HepG2 (cell line): Measurements from ENCODE around the gene RETREG2. TPM values are rescaled to one million over a fixed set of nuclear protein-coding genes. Genes with fewer than 3 reads are reported as not detected.

Experiments
- EP300 ChIP-seq, 3 experiments: sonication (generic) in 1 of 3; formaldehyde crosslinking in 1 of 3; IDR thresholded peaks; 2 replicates each; pipeline versions ENCODE4 v1.5.1 to v1.6.1; 2011 to 2020; ENCODE audit warnings: low read depth in 2 of 3, low read length in 2 of 3, borderline replicate concordance in 1 of 3, improper control_type of control experiment in 1 of 3, mild to moderate bottlenecking in 1 of 3, missing genetic modification reagents in 1 of 3, moderate library complexity in 1 of 3
- ETV5 ChIP-seq: IDR thresholded peaks from 2 replicates; pipeline ENCODE4 v1.6.1; 2018; ENCODE audit warnings: missing biosample characterization, missing genetic modification reagents, inconsistent platforms, borderline replicate concordance
- HMG20A ChIP-seq: IDR thresholded peaks from 2 replicates; pipeline ENCODE4 v1.6.1; 2016; ENCODE audit warnings: borderline replicate concordance
- JARID2 ChIP-seq: sonication (generic); formaldehyde crosslinking; IDR thresholded peaks from 2 replicates; pipeline ENCODE4 v1.8.1; 2023; ENCODE audit warnings: missing genetic modification reagents, inconsistent platforms; ENCODE audit not compliant: insufficient replicate concordance
- MLX ChIP-seq: IDR thresholded peaks from 2 replicates; pipeline ENCODE4 v1.6.1; 2016
- NFATC3 ChIP-seq: sonication (generic); formaldehyde crosslinking; IDR thresholded peaks from 2 replicates; pipeline ENCODE4 v1.5.1; 2020; ENCODE audit warnings: mild to moderate bottlenecking, missing genetic modification reagents
- NFE2L2 ChIP-seq: fragments of 150-350 bp; IDR thresholded peaks from 2 replicates; pipeline ENCODE4 v1.6.1; 2014; ENCODE audit warnings: low read length
- PREB ChIP-seq: sonication (generic); formaldehyde crosslinking; IDR thresholded peaks from 2 replicates; pipeline ENCODE4 v1.4.0; 2020; ENCODE audit warnings: missing genetic modification reagents
- RXRA ChIP-seq: sonication (generic); formaldehyde crosslinking; IDR thresholded peaks from 2 replicates; pipeline ENCODE4 v1.5.1; 2020; ENCODE audit warnings: missing genetic modification reagents
- SOX5 ChIP-seq: IDR thresholded peaks from 2 replicates; pipeline ENCODE4 v1.6.1; 2016; ENCODE audit warnings: borderline replicate concordance
- SOX6 ChIP-seq, 2 experiments: fragments of 450-650 bp in 1 of 2; sonication (generic) in 1 of 2; formaldehyde crosslinking in 1 of 2; IDR thresholded peaks; 2 replicates each; pipeline versions ENCODE4 v1.4.0 to v1.6.1; 2017 to 2020; ENCODE audit warnings: antibody characterized with exemption in 1 of 2, mild to moderate bottlenecking in 1 of 2, missing genetic modification reagents in 1 of 2
- STAG1 ChIP-seq: sonication (generic); formaldehyde crosslinking; IDR thresholded peaks from 2 replicates; pipeline ENCODE4 v1.4.0; 2020; ENCODE audit warnings: missing genetic modification reagents
- TFAP4 ChIP-seq: sonication (generic); IDR thresholded peaks from 2 replicates; pipeline ENCODE4 v1.6.1; 2016; ENCODE audit warnings: low read depth, borderline replicate concordance
- XBP1 ChIP-seq: sonication (generic); formaldehyde crosslinking; IDR thresholded peaks from 2 replicates; pipeline ENCODE4 v1.5.0; 2020; ENCODE audit warnings: missing genetic modification reagents
- ZNF296 ChIP-seq: sonication (generic); formaldehyde crosslinking; conservative IDR thresholded peaks from 2 replicates; pipeline ENCODE4 v1.5.0; 2020; ENCODE audit warnings: mild to moderate bottlenecking, missing genetic modification reagents
- ZNF704 ChIP-seq: sonication (generic); formaldehyde crosslinking; IDR thresholded peaks from 2 replicates; pipeline ENCODE4 v1.8.1; 2023; ENCODE audit warnings: mild to moderate bottlenecking, inconsistent platforms, moderate library complexity, missing genetic modification reagents, borderline replicate concordance
- ZNF775 ChIP-seq: sonication (generic); formaldehyde crosslinking; IDR thresholded peaks from 2 replicates; pipeline ENCODE4 v1.4.0; 2020; ENCODE audit warnings: missing genetic modification reagents, mild to moderate bottlenecking, moderate library complexity, borderline replicate concordance
- ZNF788 ChIP-seq: sonication (generic); formaldehyde crosslinking; IDR thresholded peaks from 2 replicates; pipeline ENCODE4 v1.5.0; 2020; ENCODE audit warnings: mild to moderate bottlenecking, missing genetic modification reagents, borderline replicate concordance
- ZSCAN9 ChIP-seq: IDR thresholded peaks from 2 replicates; pipeline ENCODE4 v1.6.1; 2016; ENCODE audit warnings: borderline replicate concordance
- polyA plus RNA-seq, 8 experiments: library from polyadenylated mRNA; depleted of rRNA in 3 of 8; stranded (reverse) in 7 of 8; unstranded in 1 of 8; fragments of >200 nt; fragmentation: Illumina TruSeq in 4 of 8; extraction: Trizol in 4 of 8; gene quantifications; 2 replicates each; pipeline versions ENCODE4 v1.2.1 to v1.2.3, GENCODE V29; 2011 to 2016; ENCODE audit warnings: low read depth in 4 of 8, missing spikeins in 1 of 8, mixed read lengths in 1 of 8; ENCODE audit not compliant: insufficient read depth in 1 of 8
- total RNA-seq, 5 experiments: library from RNA; depleted of rRNA; stranded (reverse); fragments of >200 nt; fragmentation: Illumina TruSeq; extraction: Trizol; gene quantifications; 2 replicates each; pipeline ENCODE4 v1.2.3, GENCODE V29; 2016; ENCODE audit warnings: low read depth in 1 of 5
- TF ChIP-seq, protein P1 (sequence below): IDR thresholded peaks from 2 replicates; pipeline ENCODE4 v1.6.1; 2016; ENCODE audit warnings: control low read depth
- TF ChIP-seq, protein P2 (sequence below): sonication (generic); formaldehyde crosslinking; IDR thresholded peaks from 2 replicates; pipeline ENCODE4 v1.4.0; 2020; ENCODE audit warnings: mild to moderate bottlenecking, missing genetic modification reagents
- TF ChIP-seq, protein P3 (sequence below): IDR thresholded peaks from 2 replicates; pipeline ENCODE4 v1.6.1; 2016; ENCODE audit warnings: missing genetic modification reagents, missing compliant biosample characterization

The RETREG2 gene
- total and polyA plus RNA-seq, 2 of the 13 experiments (the other 11 are each of a cell fraction or from before 2014, with no cell fraction given): 86.0 to 134 TPM

GRCh38 chr2:219206328-219207133 lies 28.5 kb downstream of the RETREG2 start, which contains the start of gene ZFAND2B (continued):
- TF ChIP-seq, protein P1, sequence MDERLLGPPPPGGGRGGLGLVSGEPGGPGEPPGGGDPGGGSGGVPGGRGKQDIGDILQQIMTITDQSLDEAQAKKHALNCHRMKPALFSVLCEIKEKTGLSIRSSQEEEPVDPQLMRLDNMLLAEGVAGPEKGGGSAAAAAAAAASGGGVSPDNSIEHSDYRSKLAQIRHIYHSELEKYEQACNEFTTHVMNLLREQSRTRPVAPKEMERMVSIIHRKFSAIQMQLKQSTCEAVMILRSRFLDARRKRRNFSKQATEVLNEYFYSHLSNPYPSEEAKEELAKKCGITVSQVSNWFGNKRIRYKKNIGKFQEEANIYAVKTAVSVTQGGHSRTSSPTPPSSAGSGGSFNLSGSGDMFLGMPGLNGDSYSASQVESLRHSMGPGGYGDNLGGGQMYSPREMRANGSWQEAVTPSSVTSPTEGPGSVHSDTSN: no peak
- TF ChIP-seq PREB (CRISPR knock-in tag) (no peak), JARID2 (CRISPR knock-in tag) (no peak), SOX6 (IDR thresholded peaks at IDR 0.05) (no peak), SOX6 (CRISPR knock-in tag; IDR thresholded peaks at IDR 0.05) (peak; percentile 64), STAG1 (CRISPR knock-in tag) (no peak), ZNF296 (CRISPR knock-in tag) (no peak), XBP1 (CRISPR knock-in tag) (no peak), NFE2L2 (no peak), EP300 (IDR thresholded peaks at IDR 0.05; ENCODE audit: low read depth in 2 of 2, low read length in 2 of 2) (peak in 1 of 2 experiments; percentile 4; a peak in 1 of 4 replicates), EP300 (CRISPR knock-in tag; IDR thresholded peaks at IDR 0.05; ENCODE audit: borderline replicate concordance) (peak; percentile 42; the same call in 1 of the 2 replicates), ZNF775 (no peak), ZNF704 (peak; percentile 92; the same call in 1 of the 2 replicates), RXRA (CRISPR knock-in tag) (0 out of 2 replicates have a peak, but pooled peaks have one; percentile 73), ZNF788 (CRISPR knock-in tag) (peak; percentile 67), ETV5 (CRISPR knock-in tag) (peak; percentile 13; the same call in 1 of the 2 replicates), MLX (no peak), SOX5 (CRISPR knock-in tag) (no peak), NFATC3 (CRISPR knock-in tag) (0 out of 2 replicates have a peak, but pooled peaks have one; percentile 12), HMG20A (CRISPR knock-in tag) (no peak), ZSCAN9 (CRISPR knock-in tag) (peak; percentile 78; the same call in 1 of the 2 replicates), TFAP4 (no peak)
- TF ChIP-seq, protein P2, sequence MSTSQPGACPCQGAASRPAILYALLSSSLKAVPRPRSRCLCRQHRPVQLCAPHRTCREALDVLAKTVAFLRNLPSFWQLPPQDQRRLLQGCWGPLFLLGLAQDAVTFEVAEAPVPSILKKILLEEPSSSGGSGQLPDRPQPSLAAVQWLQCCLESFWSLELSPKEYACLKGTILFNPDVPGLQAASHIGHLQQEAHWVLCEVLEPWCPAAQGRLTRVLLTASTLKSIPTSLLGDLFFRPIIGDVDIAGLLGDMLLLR (CRISPR knock-in tag): no peak
- TF ChIP-seq, protein P3, sequence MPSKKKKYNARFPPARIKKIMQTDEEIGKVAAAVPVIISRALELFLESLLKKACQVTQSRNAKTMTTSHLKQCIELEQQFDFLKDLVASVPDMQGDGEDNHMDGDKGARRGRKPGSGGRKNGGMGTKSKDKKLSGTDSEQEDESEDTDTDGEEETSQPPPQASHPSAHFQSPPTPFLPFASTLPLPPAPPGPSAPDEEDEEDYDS (CRISPR knock-in tag): peak; percentile 60; the same call in 1 of the 2 replicates
